Measurements from ENCODE around the gene PGR.

PGR gene

DNA sequence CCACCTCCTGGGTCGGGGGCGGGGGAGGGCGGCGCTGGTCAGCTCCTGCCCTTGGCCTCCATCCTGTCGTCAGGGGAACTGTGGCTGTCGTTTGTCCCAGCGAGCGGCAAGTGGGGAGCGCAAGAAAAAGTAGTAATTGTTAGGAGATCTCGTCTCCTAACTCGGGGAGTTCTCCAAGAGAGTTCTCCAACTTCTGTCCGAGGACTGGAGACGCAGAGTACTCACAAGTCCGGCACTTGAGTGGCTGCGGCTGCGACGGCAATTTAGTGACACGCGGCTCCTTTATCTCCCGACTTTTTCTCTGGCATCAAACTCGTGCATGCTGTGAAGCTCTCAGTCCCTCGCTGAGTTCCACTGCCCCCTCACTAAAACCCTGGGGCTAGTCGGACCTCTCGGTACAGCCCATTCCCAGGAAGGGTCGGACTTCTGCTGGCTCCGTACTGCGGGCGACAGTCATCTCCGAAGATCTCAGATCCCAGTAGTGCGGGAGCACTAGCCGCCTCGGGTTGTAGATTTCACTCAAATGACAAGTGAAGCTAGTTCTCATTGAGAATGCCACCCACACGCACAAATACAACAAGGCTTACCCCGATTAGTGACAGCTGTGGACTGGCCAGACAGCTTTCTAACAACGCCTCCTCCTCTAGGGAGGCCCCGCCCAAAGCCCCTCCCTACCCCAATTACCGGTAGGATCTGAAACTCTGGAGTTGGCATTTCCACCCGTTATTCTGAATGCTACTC lies at the start of gene PGR:
PGR (minus strand) TSS at position 611 of the 741 bp plus-strand sequence. CDS start 743 bp downstream, outside the sequence.
- in situ Hi-C loops (cut with MboI; ENCODE audit: low sequenced_read_pairs) = no loop called here

DNA sequence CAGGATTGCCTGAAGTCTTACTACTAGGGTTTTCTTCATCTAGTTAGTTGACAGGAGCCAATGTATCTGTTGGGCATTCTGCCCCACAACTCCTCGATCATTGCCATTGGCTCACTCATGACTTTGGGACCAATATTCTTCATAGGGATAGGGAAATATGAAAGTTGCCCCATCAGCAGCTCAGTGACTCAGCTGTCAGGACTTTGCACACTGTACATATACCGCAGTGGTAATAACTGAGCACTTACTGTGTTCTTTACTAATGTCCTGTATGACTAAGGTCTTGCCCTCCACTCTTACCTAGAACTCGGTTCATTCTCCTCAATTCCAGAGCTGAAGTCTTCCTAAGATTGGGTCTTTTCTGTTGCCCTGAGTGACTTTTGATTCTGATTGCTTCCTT lies 46.8 kb upstream of the PGR start:
- in situ Hi-C loops (cut with MboI; ENCODE audit: low sequenced_read_pairs) = no loop called here

DNA sequence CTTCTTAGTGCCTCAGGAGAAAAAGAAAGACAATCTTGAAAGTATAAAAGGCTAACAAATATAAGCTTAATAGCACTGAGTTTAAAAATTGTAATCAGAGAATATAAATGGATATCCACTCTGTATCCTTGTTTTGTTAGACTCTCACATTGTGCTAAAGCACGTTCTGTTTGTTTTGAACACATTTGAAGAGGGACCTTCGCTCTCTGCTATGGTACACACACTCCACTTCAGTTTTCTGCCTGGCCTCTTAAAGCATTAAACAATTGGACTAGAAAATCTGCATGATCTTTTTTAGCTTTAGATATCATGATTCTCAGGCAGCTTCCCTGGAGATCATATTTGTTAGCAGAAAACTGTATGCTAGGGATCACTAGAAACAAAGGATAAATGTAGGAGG lies 40.3 kb upstream of the PGR start:
- in situ Hi-C loops (cut with MboI; ENCODE audit: low sequenced_read_pairs) = no loop called here

DNA sequence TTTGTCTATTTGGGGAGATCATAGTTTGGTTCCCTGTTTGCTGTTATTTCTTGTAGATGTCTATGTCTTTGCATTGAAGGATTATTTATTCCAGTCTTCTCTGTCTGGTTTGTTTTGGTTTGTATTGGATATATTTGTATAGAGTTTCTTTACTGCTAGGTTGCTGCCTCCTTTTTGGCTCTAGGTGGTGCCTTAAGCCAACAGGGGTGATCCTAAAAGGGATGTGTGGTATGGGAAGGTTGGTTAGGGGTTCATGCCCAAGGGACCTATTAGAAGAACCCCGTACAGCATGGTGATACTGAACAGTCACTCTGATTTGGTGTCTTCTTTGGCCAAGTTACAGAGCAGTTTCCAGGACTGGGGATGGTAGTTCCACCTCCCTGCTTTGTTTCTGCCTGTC lies 36.4 kb upstream of the PGR start:
- in situ Hi-C loops (cut with MboI; ENCODE audit: low sequenced_read_pairs) = no loop called here

DNA sequence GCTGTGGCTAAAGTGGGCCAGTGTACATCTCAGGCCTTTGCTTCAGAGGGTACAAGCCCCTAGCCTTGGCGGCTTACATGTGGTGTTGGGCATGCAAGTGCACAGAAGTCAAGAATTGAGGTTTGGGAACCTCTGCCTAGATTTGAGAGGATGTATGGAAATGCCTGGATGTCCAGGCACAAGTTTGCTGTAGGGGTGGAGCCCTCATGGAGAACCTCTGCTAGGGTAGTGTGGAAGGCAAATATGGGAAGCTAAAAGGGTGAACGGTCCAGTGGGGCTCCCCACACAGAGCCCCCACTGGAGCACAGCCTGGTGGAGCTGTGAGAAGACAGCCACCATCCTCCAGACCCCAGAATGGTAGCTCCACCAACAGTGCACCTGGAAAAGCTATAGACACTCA lies 28.5 kb upstream of the PGR start:
- in situ Hi-C loops (cut with MboI; ENCODE audit: low sequenced_read_pairs) = no loop called here

DNA sequence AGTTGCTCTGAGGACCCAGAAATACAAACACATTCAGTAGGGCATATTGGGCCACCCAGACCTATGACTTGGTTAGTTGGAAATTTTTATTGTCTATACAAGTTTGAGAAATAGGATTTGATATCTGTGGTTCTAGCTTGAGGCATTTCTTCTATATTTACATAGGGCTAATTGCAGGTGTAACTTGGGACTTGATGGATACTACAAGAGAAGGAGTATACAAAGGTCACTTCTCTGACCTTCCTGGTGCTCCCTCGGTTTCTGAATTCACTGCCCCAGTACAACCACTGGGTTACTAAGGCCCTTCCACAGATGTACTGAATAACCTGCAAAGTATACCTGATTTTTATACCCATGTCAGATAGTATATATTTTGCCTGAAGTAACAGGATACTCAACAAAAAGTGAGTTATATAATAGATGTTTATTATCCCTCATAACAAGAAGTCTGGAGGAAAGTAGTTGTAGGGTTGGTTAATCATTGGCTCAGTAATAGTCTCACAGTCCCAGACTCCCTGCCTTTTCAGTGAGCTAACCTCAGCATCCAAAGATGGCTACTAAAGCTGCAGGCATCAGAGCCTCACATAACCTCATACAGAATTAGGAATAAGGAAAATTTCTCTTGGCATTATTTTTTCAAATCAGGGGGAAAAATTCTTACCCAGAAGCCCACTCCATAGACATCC lies 8.8 kb upstream of the PGR start:
- in situ Hi-C loops (cut with MboI; ENCODE audit: low sequenced_read_pairs) = no loop called here

DNA sequence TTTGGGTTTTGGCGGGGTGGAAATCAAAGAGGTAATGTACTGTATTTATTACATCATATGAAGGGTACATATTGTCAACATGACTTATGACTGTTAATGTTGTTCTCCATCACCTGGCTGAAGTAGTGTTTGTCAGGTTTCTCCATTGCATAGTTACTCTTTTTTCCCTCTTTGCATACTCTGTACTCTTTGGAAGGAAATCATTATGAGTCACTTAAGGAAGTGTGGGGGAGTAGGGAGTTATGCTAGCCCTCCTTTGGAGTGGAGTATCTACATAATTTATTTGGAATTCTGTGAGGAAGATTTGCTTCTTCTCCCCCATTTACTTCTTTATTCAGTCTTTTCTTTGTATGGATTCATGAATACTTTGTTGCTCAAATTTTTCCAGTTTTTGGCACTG lies 3.6 kb upstream of the PGR start:
- in situ Hi-C loops (cut with MboI; ENCODE audit: low sequenced_read_pairs) = no loop called here

DNA sequence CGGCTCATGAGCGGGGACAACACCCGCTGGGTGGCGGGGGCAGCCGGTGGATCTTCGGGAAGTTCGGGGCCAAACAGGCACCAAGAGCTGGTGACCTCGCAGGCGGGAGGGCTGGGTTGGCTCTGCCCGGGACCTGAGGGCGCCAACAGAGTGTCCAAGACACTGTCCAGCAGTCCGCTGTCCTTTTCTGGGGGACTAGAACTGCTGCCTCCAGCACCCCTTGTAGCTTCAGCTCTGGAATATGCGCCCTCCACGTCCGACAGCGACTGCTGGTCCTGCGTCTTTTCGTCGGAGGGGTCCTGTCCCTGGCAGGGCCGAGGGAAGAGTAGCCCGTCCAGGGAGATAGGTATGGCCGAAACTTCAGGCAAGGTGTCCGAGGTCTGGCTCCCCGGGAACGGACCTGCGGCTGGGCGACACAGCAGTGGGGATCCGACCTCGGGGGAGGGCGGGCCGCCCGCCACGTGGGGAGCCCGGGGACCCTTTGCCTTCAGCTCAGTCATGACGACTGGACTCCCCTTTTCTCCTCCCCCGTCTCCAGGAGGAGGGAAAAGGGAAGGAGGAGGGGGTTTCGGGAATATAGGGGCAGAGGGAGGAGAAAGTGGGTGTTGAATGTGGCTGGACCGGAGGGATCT lies 926 bp downstream of the PGR start:
- in situ Hi-C loops (cut with MboI; ENCODE audit: low sequenced_read_pairs) = no loop called here

DNA sequence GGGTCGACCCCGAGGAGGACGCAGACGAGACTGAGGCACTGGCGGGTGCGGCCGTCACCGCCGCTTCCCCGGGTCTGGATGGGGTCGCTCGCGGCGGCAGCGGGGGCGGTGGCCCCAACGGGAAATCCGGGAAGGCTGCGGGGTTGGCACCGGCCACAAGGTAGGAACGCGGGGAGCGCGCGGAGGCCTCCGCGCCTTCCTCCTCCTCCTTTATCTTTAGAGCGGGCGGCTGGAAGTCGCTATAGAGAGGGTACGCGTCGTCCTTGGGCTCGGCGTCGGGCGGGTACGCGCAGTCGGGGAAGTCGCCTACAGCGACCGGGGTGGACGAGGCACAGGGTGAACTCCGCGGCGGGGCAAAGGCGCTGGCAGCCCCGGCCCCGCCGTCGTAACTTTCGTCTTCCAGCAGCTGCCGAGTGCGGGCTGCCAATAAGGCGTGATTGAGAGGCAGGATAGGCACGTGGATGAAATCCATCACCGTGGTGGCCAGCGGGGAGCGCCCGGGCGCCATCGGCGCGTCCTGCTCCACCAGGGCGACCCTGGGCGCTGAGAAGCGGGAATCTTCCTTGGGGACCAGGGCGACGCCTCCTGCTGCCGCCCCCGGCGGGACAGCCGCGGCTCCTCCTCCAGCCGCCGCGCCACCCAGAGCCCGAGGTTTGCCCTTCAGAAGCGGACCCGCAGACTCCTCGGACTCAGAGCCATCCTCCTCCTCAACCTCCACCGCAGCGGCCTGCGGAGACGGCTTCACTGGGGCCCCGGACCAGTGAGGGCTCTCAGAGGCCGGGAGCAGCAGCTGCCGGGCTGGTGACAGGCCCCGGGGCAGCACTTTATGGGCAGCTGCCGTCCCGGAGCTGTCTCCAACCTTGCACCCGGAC lies 1.7 kb downstream of the PGR start:
- in situ Hi-C loops (cut with MboI; ENCODE audit: low sequenced_read_pairs) = no loop called here

DNA sequence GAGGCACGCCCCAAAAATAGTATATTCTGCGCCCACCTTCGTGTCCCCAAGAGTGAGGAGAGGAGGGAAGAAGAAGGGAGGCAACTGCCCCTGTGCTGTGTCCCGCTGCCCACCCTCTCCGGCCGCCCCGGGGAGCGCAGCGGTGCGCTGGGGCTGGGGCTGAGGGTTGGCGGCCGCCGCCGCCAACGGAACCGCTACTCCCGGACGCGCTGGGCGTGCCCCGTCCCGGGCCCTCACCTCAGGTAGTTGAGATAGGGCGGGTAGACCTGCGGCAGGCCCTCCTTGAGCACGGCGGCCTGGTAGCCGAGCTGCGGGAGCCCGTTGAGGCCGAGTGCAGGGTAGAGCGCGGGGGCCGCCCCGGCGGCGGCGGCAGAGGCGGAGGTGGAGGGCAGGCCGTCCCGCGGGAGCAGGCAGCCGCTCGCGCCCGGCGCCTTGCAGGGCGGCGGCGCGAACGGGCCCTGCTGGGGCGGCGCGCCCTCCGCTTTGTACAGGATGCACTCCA lies 2.4 kb downstream of the PGR start:
- in situ Hi-C loops (cut with MboI; ENCODE audit: low sequenced_read_pairs) = no loop called here

DNA sequence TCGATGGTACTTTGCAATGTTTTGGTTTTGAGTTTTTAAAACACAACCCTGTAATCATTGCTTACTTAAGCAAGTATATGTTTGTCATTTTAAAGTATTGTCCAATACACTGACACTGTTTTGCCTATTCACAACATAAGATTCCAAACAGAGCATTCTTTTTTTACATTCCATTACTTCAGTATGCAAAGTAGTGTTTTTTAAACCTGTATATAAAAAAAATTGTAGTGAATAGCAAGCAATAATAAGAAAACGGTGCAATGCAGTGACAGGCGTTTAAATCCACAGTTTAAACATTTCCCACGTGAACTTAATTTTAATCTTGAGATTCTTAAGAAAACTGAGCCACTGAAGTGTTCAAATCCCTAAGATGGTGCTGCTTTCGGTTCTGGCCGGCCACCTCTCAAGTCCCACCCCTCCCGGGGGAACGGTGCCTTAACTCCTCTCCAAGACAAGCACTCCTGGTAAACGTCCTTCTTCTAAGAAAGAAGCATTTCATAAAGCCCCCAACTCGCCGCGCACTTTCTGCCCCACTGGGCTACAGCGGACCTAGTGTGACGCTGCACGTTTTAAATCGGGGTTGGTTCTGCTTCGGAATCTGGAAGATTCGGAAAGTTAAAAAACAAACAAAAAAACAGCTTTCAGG lies 2.9 kb downstream of the PGR start:
- in situ Hi-C loops (cut with MboI; ENCODE audit: low sequenced_read_pairs) = no loop called here

DNA sequence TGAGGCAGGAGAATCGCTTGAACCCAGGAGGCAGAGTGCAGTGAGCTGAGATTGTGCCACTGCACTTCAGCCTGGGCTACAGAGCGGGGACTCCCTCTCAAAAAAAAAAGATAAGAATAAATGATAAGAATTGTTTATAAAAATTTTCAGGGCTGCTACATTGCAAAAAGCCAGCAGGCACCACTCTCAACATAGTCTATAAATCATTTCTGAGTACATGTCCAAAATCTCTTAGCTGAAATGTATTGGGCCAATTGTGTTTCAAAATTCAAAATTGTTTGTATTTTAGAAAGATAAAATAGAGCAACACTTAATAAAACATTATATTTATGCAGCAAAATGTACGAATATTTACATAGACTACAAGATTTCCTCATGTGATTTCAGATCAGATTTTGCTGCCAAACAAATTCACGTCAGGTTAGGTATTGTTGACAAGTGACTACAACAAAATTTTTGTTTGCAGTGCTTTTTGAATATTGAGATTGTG lies 13.9 kb downstream of the PGR start:
- in situ Hi-C loops (cut with MboI; ENCODE audit: low sequenced_read_pairs) = no loop called here

DNA sequence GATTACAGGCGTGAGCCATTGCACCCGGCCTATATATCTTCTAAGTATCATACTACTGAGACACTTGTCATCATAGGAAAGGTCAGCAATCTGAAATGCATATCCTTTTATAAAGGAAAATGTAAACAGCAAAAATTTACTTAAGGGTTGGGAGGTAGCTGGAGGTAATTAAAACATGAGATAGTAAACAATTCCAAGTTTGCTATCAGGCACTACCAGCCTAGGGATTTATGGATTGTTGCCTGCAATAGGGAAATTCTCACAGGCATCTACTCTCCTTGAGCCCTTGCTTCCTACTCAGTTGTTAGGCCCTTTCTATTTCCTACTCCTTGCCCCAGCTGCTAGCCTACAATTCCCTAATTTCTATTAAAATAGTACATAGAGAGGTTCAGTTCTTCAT lies 16.1 kb downstream of the PGR start:
- in situ Hi-C loops (cut with MboI; ENCODE audit: low sequenced_read_pairs) = no loop called here

DNA sequence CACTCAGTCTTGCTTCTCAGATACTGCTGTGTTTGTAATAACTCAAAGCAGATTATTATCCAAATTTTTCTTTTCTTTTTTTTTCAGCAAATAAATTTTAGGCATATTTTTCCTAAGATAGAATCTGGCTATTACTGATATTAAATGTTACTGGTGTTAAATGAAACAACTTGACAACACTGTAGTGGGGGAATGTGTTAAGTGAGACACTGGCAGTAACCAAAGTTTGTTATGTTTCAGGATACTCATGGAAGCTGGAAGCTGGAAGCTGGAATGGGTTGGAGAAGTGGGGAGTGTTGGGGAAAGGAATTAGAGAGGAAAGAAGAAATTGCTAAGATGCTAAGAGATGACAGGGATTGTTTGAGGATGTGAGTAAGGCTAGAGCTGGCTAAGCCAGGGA lies 24.9 kb downstream of the PGR start:
- in situ Hi-C loops (cut with MboI; ENCODE audit: low sequenced_read_pairs) = no loop called here

DNA sequence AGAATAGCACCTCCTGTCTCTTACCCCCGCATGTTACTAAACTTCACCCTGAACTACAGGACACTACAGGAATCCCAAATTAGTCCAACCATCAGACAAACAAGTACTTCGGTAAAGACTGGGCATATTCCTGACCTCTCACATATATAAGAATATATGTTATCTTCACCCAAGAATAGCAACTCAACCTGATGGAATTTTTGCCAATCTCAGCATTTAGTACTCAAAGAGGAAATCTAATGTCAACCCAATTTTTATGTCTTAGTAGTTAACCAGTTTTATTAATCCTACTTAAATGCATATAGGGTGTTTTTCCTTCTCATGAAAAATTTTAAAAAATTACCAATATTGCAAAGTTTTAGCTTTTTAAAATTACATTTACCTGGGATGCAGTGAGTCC lies 26.2 kb downstream of the PGR start:
- in situ Hi-C loops (cut with MboI; ENCODE audit: low sequenced_read_pairs) = no loop called here

DNA sequence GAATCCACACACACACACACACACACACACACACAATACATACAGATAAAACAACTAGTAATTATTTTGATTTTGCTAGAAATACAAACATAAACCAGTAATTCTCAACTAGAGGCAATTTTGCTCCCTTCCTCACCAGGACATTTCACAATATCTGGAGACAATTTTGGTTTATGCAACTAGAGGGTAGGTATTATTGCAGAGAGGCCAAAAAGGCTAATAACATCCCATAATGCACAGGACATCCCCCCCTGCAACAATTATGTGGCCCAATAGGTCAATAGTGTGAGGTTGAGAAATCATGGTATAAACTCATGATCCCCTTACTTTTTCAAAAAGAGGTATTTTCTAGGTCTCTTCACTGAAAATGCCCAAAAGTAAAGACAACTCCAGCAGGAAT lies 29.0 kb downstream of the PGR start:
- in situ Hi-C loops (cut with MboI; ENCODE audit: low sequenced_read_pairs) = no loop called here

DNA sequence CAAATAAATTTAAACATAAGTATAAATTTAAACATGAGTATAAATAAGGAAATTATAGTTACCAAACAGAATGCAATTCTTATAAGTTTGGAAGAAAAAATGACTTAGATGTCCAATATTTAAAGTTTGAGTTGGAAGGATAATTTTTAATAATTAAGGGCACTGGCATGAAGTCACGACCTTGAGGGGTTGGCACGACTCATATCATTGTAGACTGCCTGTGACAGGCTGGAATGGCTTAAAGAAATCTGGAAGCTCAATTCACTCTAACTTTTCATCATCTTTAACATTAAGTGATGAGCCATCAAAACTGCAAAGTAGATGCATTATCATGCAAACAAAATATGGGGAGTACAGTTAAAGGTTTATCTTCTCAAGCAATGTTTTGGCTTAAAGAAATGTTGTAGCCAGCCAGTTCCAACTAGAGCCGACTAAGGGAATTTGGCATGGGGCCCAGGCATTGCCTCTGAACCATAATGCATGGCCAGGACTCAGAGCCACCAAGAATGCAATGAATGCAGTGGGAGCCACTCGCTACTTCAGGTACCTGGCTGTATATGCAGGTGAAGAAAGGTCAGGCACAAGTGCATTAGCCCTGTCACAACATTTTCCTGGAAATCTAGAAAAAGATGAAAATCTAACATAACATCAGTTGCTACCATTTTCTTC lies 33.4 kb downstream of the PGR start:
- in situ Hi-C loops (cut with MboI; ENCODE audit: low sequenced_read_pairs) = no loop called here

DNA sequence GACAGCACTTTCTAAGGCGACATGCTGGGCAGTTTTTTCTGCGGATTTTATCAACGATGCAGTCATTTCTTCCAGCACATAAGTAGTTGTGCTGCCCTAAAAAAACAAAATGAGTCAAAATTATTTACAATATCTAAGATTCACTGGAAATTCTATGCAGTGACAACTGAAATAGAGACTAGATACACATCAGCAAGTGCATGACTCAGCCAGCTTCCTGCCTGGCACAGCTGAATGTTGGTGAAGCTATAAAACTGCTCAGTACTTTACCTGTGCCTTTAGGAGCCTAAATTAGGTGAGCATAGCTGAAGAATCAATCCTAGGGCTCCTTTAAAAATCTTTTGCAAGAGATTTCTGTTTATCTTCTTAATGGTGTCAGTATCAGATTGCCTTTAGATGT lies 37.8 kb downstream of the PGR start:
- in situ Hi-C loops (cut with MboI; ENCODE audit: low sequenced_read_pairs) = no loop called here

DNA sequence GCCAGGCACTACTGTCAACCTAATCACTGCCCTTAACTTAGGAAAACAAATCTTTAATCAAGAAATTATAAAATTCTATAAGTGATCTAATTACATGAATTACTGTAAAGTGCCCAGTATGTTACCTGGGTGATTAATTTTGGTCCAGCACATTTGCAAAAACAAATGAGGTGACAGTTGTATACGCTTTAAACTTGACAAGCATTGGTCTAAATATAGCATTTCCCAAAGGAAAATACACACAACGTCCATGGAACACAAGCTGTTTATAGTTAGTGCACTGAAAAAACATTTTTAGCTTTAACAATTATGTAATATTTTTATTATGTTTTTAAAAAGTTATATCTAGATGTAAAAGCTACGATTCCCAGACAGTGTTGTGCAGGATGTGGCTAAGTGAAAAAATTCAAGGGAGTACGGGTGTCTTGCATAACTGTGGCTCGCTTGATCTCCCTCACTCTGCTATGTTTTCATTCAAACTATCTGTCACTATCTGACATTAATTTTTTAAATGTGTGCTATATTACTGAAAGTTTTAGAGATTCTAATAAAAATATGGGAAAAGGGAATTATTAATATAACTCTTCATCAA lies 38.8 kb downstream of the PGR start:
- in situ Hi-C loops (cut with MboI; ENCODE audit: low sequenced_read_pairs) = no loop called here

DNA sequence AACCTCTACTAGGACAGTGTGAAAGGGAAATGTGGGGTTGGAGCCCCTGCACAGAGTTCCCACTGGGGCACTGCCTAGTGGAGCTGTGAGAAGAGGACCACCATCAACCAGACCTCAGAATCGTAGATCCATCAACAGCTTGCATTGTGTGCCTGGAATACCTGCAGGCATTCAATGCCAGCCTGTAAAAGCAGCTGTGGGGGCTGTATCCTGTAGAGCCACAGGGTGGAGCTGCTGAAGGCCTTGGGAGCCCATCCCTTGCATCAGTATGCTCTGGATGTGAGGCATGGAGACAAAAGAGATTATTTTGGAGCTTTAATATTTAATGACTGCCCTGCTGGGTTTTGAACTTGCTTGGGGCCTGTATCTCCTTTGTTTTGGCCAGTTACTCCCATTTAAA lies 46.3 kb downstream of the PGR start:
- in situ Hi-C loops (cut with MboI; ENCODE audit: low sequenced_read_pairs) = no loop called here
